ENCODE measurements around the gene PLPP2.

DNA sequence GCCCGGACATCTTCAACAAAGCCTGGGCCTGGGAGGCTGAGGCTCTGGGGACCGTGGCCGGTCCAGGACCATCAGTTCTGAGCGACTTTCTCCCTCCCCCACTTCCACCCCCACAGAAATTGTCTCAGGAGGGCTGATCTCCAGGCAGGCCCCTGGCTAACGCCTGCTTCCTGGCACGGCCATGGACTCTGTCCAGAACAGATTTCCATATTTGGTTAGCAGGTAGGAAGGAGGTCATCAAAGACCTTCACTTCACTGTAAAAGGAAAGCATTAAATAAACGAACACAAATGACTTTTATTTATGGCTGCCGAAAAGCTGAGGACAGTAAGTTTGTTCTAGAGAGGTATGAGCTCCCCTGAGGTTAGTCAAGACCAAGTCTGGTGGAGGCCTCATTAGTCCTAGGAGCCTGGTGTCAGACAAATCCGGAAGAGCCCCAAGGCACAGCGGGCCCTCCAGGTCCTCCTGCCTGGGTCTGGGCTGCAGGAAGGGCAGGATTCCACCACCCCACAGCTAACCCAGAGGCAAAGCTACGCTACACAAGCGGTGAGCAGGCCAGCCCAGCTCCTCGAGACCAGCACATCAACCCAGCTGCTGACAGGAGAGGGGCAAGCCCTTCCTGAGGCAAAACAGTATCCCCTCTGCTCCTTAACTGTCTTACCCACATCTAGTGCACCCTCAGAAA is 4.6 kb upstream of the PLPP2 start:
- no peak for TF ChIP-seq REST (IDR thresholded peaks at IDR 0.05; ENCODE audit: insufficient read depth in 1 of 2, low read depth in 2 of 2, low read length in 1 of 2)
- no peak for TF ChIP-seq POLR2AphosphoS5 (IDR thresholded peaks at IDR 0.05; ENCODE audit: low read depth, low read length)
- TF ChIP-seq, protein P1, sequence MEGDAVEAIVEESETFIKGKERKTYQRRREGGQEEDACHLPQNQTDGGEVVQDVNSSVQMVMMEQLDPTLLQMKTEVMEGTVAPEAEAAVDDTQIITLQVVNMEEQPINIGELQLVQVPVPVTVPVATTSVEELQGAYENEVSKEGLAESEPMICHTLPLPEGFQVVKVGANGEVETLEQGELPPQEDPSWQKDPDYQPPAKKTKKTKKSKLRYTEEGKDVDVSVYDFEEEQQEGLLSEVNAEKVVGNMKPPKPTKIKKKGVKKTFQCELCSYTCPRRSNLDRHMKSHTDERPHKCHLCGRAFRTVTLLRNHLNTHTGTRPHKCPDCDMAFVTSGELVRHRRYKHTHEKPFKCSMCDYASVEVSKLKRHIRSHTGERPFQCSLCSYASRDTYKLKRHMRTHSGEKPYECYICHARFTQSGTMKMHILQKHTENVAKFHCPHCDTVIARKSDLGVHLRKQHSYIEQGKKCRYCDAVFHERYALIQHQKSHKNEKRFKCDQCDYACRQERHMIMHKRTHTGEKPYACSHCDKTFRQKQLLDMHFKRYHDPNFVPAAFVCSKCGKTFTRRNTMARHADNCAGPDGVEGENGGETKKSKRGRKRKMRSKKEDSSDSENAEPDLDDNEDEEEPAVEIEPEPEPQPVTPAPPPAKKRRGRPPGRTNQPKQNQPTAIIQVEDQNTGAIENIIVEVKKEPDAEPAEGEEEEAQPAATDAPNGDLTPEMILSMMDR (IDR thresholded peaks at IDR 0.05) = no peak
- no peak for TF ChIP-seq TCF7L2 (IDR thresholded peaks at IDR 0.05; ENCODE audit: low read depth, low read length)
- no peak for TF ChIP-seq SIN3A (IDR thresholded peaks at IDR 0.05; ENCODE audit: borderline replicate concordance, insufficient read depth, low read depth, low read length)
